ENCODE data around the gene SYCP2L.
A peak's percentile ranks its signal among the peaks of the same experiment; 100 is the strongest.
"Not testable (repeated sequence)": the region's sequence is repeated elsewhere in the genome, so short reads cannot be mapped to it uniquely, and the experiment has no call there.

The SYCP2L gene

GRCh38 chr6:10886691-10887502, at the start of gene SYCP2L:
Gene SYCP2L (plus strand): TSS chr6:10887052. CDS start chr6:10887127, 75 bp downstream.
- peaks cover 15% of the 10 kb centered on the region for H3K4me1 Mint-ChIP-seq (ENCODE audit: low read depth)
- H3K27ac Mint-ChIP-seq: no peak within 1 kb of the TSS
- H3K4me3 Mint-ChIP-seq: peak within 1 kb of the TSS; percentile 76
- no peaks in the 10 kb centered on the region for H3K36me3 Mint-ChIP-seq
- H3K9me3 Mint-ChIP-seq (ENCODE audit: low read depth): no peaks in the 10 kb centered on the region
- H3K27me3 Mint-ChIP-seq: peaks cover 47% of the 10 kb centered on the region

DNA sequence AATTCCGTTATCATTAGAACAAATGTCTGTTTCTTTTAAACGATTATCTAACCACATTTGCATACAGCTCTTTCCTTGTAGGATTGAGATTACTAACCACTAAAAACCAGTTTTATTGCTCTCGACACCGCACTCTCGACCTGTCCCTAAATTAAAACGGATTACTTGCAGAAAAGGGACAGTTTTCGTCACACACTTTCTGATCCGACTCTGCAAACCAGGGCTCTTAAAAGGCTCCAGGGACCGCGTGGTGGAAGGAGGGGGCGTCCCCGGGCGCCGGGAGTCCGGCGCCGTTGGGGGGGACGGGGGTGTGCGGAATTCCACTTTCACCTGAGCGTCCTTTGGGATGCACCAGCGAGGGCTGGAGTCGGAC, 49.2 kb upstream of the SYCP2L start:
- Mint-ChIP-seq H3K36me3 (peaks cover 6% of the 10 kb centered on the region), H3K27me3 (peaks cover 42% of the 10 kb centered on the region), H3K9me3 (ENCODE audit: low read depth) (no peaks in the 10 kb centered on the region), H3K27ac (no peak overlapping the region), H3K4me3 (peak overlapping the region; percentile 82), H3K4me1 (ENCODE audit: low read depth) (peaks cover 18% of the 10 kb centered on the region)

DNA sequence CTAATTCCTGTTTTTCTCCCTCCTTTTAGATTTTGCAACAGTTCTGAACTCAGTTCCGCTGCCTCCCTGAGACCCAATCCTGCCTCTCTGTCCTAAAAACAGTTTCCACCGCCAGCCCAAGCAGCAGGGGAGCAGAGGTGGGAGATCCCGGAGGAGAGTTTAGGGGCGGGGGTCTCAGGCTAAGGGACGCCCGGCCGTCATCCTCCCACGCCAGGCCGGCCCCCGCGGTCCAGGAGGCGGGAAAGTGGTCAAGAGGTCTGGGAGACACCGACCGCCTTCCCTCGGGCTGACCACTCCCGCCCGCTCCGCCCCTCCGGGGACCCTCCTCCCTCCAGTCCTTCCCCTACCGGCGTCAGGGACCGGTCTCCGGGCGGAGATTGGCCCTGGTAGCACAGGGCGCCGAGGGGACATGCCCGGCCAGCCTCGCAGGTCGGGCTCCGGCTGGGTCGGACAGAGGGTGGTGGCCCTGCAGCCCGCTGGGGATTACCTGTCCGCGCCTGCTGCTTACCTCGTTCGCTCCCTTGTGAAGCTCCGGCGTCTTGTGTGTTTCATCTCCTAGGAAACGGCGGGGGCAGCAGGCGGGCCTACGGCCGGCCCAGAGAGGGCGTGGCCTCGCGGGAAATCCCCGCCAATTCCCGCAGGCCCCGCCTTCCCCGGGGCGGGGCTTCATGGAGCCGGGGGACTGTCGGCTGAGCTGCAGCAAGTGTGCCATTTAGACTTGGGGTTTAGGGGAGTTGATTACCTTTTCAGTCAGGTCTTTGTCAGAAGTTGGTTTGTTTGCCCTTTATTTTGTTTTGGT, 48.7 kb upstream of the SYCP2L start, which contains the start of gene MAK:
Gene MAK, minus strand, starts transcription at position 545 of the 799 bp plus-strand sequence. CDS start 7,891 bp downstream, outside the sequence.
- Mint-ChIP-seq H3K27me3 (peaks cover 42% of the 10 kb centered on the region), H3K27ac (peak within 1 kb of the TSS; percentile 74), H3K36me3 (peaks cover 6% of the 10 kb centered on the region), H3K4me3 (peak within 1 kb of the TSS; percentile 82), H3K9me3 (ENCODE audit: low read depth) (no peaks in the 10 kb centered on the region), H3K4me1 (ENCODE audit: low read depth) (peaks cover 18% of the 10 kb centered on the region)

DNA sequence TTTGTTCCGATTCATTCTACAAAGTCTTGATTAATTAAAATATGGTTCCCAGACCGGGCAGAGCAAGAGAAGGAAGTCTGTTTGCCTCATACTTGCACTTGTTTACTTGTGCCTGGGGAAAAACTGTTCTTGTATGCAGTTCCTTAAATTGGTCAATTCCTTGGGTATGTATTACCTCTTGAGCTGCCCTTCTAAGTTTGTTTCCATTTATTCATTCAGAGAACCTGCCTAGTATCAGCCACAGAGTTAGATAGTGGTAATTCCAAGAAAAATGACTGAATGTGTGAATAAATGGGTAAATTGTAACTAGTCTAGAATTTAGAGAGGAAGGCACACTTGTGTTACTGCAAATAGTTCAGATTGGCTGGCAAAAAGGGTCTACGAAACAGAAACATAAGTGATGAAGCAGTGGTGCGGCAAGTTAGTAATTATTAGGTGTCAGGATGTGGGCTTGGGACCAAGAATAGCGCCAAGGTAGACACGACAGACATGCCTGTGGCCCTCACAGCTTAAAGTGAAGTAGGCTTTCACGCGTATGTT, 48.0 kb upstream of the SYCP2L start:
- Mint-ChIP-seq H3K27me3 (peaks cover 45% of the 10 kb centered on the region), H3K27ac (peak overlapping the region; percentile 74), H3K36me3 (peaks cover 9% of the 10 kb centered on the region), H3K4me1 (ENCODE audit: low read depth) (peaks cover 18% of the 10 kb centered on the region), H3K4me3 (peak overlapping the region; percentile 82), H3K9me3 (ENCODE audit: low read depth) (peaks cover 5% of the 10 kb centered on the region)

GRCh38 chr6:10843554-10843953, 43.3 kb upstream of the SYCP2L start:
- no peak overlapping the region for H3K27ac Mint-ChIP-seq
- H3K9me3 Mint-ChIP-seq (ENCODE audit: low read depth): peaks cover 5% of the 10 kb centered on the region
- H3K4me3 Mint-ChIP-seq: no peak overlapping the region
- peaks cover 9% of the 10 kb centered on the region for H3K4me1 Mint-ChIP-seq (ENCODE audit: low read depth)
- H3K36me3 Mint-ChIP-seq: peaks cover 6% of the 10 kb centered on the region
- peaks cover 23% of the 10 kb centered on the region for H3K27me3 Mint-ChIP-seq

- H3K36me3 Mint-ChIP-seq: peaks cover 6% of the 10 kb centered on the region
- H3K27ac Mint-ChIP-seq: no peak overlapping the region
- H3K27me3 Mint-ChIP-seq: peaks cover 6% of the 10 kb centered on the region
- H3K9me3 Mint-ChIP-seq (ENCODE audit: low read depth): peaks cover 5% of the 10 kb centered on the region
- no peak overlapping the region for H3K4me3 Mint-ChIP-seq
- H3K4me1 Mint-ChIP-seq (ENCODE audit: low read depth): no peaks in the 10 kb centered on the region
Measured at GRCh38 chr6:10847684-10848083, 39.2 kb upstream of the SYCP2L start.

- no peaks in the 10 kb centered on the region for H3K4me1 Mint-ChIP-seq (ENCODE audit: low read depth)
- H3K27me3 Mint-ChIP-seq: peaks cover 2% of the 10 kb centered on the region
- H3K9me3 Mint-ChIP-seq (ENCODE audit: low read depth): peaks cover 13% of the 10 kb centered on the region
- no peak overlapping the region for H3K4me3 Mint-ChIP-seq
- H3K27ac Mint-ChIP-seq: no peak overlapping the region
- peaks cover 13% of the 10 kb centered on the region for H3K36me3 Mint-ChIP-seq
Measured at GRCh38 chr6:10849901-10850300, 37.0 kb upstream of the SYCP2L start.

DNA sequence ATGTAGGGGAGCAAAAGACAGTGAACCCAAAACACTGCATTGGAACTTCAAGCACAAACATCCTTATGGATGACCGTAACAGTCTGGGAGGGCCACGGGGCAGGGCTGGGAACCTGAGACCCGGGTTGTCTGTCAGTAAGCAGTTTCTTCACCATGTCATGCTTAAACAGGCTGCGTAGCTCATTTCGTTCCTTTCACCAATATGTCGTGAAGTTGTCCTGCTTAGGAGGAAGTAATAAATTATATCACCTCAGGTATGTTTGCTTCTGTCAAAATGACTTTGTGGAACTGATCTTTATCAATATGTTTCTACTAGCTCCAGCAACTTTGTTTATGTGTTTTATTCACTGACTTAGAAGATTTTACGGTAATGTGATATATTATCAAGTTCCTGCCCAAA, 36.1 kb upstream of the SYCP2L start:
- no peak overlapping the region for H3K4me3 Mint-ChIP-seq
- H3K36me3 Mint-ChIP-seq: peaks cover 11% of the 10 kb centered on the region
- H3K9me3 Mint-ChIP-seq (ENCODE audit: low read depth): peaks cover 13% of the 10 kb centered on the region
- H3K27ac Mint-ChIP-seq: no peak overlapping the region
- H3K4me1 Mint-ChIP-seq (ENCODE audit: low read depth): no peaks in the 10 kb centered on the region
- H3K27me3 Mint-ChIP-seq: peaks cover 2% of the 10 kb centered on the region

DNA sequence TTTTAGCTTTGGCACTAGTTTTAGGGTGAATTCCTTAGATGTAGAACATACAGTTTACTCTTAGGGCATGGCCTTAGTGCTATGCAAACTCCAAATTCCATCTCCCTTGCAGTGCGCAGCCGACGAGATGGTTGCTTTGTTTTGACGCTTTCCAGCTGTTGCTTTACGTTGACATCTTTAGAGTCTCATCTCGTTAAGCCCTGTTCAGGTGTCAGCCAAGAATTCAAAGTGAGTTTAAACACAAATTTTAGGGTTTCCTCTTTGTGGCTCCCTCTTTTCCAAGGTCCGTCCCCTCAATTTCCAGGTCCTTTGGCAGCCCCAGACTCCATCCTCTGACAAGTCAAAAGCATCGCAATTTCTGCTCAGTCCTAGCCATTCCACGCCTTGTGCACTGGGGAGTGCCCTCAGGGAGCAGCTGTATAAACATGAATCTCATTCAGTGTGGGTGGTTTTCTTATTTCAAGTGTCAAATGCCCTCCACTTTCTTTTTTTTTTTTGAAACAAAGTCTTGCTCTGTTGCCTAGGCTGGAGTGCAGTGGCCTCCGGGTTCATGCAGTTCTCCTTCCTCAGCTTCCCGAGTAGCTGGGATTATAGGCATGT, 34.4 kb upstream of the SYCP2L start:
- H3K36me3 Mint-ChIP-seq: peaks cover 11% of the 10 kb centered on the region
- H3K27me3 Mint-ChIP-seq: peaks cover 2% of the 10 kb centered on the region
- H3K4me3 Mint-ChIP-seq: no peak overlapping the region
- peaks cover 13% of the 10 kb centered on the region for H3K9me3 Mint-ChIP-seq (ENCODE audit: low read depth)
- H3K4me1 Mint-ChIP-seq (ENCODE audit: low read depth): no peaks in the 10 kb centered on the region
- H3K27ac Mint-ChIP-seq: no peak overlapping the region

DNA sequence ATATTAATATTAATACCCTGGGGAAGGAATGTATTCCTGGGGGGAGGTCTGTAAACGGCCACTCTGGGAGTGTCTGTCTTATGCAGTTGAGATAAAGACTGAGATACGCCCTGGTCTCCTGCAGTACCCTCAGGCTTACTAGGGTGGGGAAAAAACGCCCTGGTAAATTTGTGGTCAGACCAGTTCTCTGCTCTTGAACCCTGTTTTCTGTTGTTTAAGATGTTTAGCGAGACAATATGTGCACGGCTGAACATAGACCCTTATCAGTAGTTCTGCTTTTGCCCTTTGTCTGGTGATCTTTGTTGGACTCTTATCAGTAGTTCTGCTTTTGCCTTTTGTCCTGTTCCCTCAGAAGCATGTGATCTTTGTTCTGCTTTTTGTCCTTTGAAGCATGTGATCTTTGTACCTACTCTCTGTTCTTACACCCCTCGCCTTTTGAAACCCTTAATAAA, 33.0 kb upstream of the SYCP2L start:
- H3K4me3 Mint-ChIP-seq; H3K27me3 Mint-ChIP-seq; H3K4me1 Mint-ChIP-seq (ENCODE audit: low read depth); H3K27ac Mint-ChIP-seq: not testable (repeated sequence)
- Mint-ChIP-seq H3K36me3 (peaks cover 11% of the 10 kb centered on the region), H3K9me3 (ENCODE audit: low read depth) (peaks cover 13% of the 10 kb centered on the region)

DNA sequence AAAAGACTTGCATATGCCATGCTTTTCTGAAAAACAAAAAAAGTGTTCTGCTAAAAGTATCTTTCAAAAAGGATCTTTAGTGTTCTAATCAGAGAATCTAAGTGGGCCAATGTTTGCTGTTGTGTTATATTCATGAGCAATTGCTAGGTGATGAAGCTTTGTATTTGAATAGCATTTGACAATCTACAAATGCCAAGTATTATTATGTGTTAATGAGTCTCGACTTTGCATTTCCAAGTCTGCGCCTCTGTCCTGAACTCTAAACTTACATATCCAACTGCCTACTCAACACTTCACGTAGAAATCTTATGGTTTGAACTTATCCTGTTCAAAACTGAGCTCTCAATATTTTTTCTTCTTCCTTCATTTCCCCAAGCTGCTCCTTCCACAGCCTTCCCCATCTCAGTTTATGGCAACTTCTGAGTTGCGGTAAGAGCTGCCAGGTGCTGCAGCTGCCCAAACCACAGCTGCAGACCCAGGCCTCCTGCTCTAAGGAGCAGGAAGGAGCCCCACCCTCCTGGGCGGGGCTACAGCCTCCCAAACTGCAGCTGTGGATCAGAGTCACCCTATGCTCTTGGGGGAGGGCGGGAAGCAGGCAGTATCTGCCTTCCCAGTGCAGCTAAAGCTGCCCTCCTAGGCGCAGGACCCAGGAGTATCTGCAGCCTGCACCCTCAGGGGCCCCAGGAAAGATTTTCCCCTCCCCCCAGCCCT, 31.8 kb upstream of the SYCP2L start:
- no peaks in the 10 kb centered on the region for H3K4me1 Mint-ChIP-seq (ENCODE audit: low read depth)
- H3K36me3 Mint-ChIP-seq: peaks cover 11% of the 10 kb centered on the region
- no peak overlapping the region for H3K4me3 Mint-ChIP-seq
- H3K27ac Mint-ChIP-seq: no peak overlapping the region
- H3K27me3 Mint-ChIP-seq: peaks cover 2% of the 10 kb centered on the region
- H3K9me3 Mint-ChIP-seq (ENCODE audit: low read depth): peaks cover 13% of the 10 kb centered on the region

DNA sequence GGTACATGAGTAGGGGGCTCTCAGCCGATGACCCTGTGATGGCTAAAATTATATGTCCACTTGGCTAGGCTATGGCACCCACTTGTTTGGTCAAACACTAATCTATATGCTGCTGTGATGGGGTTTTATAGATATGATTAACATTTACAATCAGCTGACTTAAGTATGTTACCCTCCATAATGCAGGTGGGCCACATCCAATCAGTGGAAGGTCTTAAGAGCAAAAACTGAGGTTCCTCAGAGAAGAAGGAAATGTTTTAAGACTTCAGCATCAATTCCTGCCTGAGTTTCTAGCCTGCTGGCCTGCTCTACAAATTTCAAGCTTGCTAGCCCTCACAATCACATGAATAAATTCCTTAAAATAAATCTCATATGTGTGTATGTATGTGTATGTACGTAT, 29.6 kb upstream of the SYCP2L start:
- Mint-ChIP-seq H3K36me3 (peaks cover 11% of the 10 kb centered on the region), H3K27ac (no peak overlapping the region), H3K27me3 (no peaks in the 10 kb centered on the region), H3K4me3 (no peak overlapping the region), H3K9me3 (ENCODE audit: low read depth) (peaks cover 13% of the 10 kb centered on the region), H3K4me1 (ENCODE audit: low read depth) (no peaks in the 10 kb centered on the region)

DNA sequence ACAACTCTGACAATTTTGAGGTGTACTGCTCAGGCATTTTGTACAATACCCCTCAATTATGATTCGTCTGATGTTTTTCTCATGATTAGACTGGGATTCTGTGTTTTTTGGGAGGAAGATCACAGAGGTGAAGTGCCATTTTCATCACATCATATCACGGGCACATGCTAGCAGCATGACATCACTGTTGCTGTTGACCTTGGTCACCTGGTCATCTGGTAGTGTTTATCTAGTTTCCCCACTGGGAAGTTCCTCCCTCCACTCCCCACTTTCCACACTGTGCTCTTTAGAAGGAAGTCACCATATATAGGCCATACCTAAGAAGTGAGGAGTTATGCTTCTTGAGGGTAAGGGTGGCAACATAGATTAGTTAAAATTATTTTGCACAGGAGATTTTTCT, 25.8 kb upstream of the SYCP2L start:
- Mint-ChIP-seq H3K4me1 (ENCODE audit: low read depth) (no peaks in the 10 kb centered on the region), H3K36me3 (no peaks in the 10 kb centered on the region), H3K9me3 (ENCODE audit: low read depth) (no peaks in the 10 kb centered on the region), H3K27ac (no peak overlapping the region), H3K4me3 (no peak overlapping the region), H3K27me3 (no peaks in the 10 kb centered on the region)

DNA sequence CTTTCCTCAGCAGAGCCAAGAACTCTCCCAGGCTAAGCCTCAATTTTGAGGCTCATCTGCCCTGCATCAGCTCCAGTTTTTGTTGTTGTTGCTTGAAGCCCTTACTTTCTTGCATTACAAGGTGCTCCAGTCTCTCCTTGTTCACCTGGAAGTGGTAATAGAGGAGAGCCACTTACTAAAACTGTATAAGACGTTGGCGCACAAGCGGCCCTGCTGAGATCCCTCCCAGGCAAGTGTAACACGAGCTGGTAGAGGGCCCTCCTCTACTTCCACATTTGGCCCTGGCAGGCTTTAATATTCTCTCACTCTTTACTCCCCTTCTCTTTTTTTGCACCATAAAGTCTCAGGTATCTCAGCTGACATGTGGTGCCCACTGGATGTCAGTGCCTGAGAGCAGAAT, 24.5 kb upstream of the SYCP2L start:
- H3K27me3 Mint-ChIP-seq: no peaks in the 10 kb centered on the region
- no peak overlapping the region for H3K4me3 Mint-ChIP-seq
- H3K4me1 Mint-ChIP-seq (ENCODE audit: low read depth): no peaks in the 10 kb centered on the region
- H3K36me3 Mint-ChIP-seq: no peaks in the 10 kb centered on the region
- H3K27ac Mint-ChIP-seq: no peak overlapping the region
- no peaks in the 10 kb centered on the region for H3K9me3 Mint-ChIP-seq (ENCODE audit: low read depth)

All from activated naive CD8-positive, alpha-beta T cell (primary cell).